Body of pancreas (tissue), 4 donors: ENCODE data around the gene RIPK1.

Source experiments
- CTCF ChIP-seq, 7 experiments: fragments of 450-650 bp in 4 of 7; fragments of 200-600 bp in 3 of 7; sonication (generic) in 3 of 7; IDR thresholded peaks; one replicate each; pipeline ENCODE4 v1.5.1; 2016 to 2019; ENCODE audit warnings: antibody characterized with exemption in 7 of 7
- POLR2A ChIP-seq, 3 donors: fragments of 450-650 bp; IDR thresholded peaks; one replicate each; pipeline ENCODE4 v1.6.1; 2016; ENCODE audit warnings: antibody characterized with exemption in 3 of 3, mild to moderate bottlenecking in 2 of 3

- no peak for TF ChIP-seq CTCF (IDR thresholded peaks at IDR 0.05)
- TF ChIP-seq POLR2A (IDR thresholded peaks at IDR 0.05): peak in 2 of 3 donors; percentile 43 to 51
Observed at GRCh38 chr6:3135668-3136291, 67.5 kb downstream of the RIPK1 start.
